ENCODE measurements around the gene KRAS.

GRCh38 chr12:25249931-25250738, 594 bp downstream of the KRAS start:
- TF ChIP-seq, protein P1, sequence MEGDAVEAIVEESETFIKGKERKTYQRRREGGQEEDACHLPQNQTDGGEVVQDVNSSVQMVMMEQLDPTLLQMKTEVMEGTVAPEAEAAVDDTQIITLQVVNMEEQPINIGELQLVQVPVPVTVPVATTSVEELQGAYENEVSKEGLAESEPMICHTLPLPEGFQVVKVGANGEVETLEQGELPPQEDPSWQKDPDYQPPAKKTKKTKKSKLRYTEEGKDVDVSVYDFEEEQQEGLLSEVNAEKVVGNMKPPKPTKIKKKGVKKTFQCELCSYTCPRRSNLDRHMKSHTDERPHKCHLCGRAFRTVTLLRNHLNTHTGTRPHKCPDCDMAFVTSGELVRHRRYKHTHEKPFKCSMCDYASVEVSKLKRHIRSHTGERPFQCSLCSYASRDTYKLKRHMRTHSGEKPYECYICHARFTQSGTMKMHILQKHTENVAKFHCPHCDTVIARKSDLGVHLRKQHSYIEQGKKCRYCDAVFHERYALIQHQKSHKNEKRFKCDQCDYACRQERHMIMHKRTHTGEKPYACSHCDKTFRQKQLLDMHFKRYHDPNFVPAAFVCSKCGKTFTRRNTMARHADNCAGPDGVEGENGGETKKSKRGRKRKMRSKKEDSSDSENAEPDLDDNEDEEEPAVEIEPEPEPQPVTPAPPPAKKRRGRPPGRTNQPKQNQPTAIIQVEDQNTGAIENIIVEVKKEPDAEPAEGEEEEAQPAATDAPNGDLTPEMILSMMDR (IDR thresholded peaks at IDR 0.05), result no peak
- TF ChIP-seq POLR2AphosphoS5 (IDR thresholded peaks at IDR 0.05) (no peak), POLR2A (IDR thresholded peaks at IDR 0.05) (no peak)

Data from breast epithelium (tissue), 3 donors.